ENCODE measurements around the gene ARL17B. TPM values are rescaled to one million over a fixed set of nuclear protein-coding genes. Genes with fewer than 3 reads are reported as not detected.
"Not testable (repeated sequence)": the region's sequence is repeated elsewhere in the genome, so short reads cannot be mapped to it uniquely, and the experiment has no call there.

The ARL17B gene
- total RNA-seq (2012; rRNA removed): 3.5 and 8.4 TPM in 2 replicates

DNA sequence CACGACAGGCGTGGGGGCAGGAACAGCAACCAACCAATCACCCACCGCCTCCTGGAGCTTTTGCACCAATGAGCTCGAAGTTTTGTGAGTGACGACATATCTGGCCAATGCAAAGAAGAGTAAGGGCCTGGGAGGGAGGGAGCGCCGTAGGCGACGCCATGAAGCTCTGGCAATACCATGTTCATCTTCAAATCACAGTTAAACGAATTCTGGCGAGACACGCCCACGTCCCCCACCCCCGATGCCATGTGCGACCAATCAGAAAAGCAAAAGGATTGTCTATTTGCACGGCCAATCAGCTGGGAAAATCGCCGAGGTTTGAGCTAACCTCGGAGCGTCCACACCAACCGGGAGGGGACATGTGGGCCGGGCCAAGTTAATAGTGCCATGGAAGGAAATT, at the start of gene ARL17B:
Gene ARL17B, minus strand, starts transcription at position 12 of the 400 bp plus-strand sequence. CDS start 3,369 bp downstream, outside the sequence.
- H3K4me2 ChIP-seq (ENCODE audit: low read length); H3K4me3 ChIP-seq (ENCODE audit: low read length); H3K9ac ChIP-seq (ENCODE audit: low read depth, low read length); H3K4me1 ChIP-seq (ENCODE audit: control insufficient read depth, insufficient read depth, low read length); H3K27me3 ChIP-seq (ENCODE audit: control insufficient read depth, insufficient read depth, low read length); H3K9me3 ChIP-seq (replicated peaks; ENCODE audit: low read length); H3K36me3 ChIP-seq (ENCODE audit: insufficient read depth, low read length): not testable (repeated sequence)

DNA sequence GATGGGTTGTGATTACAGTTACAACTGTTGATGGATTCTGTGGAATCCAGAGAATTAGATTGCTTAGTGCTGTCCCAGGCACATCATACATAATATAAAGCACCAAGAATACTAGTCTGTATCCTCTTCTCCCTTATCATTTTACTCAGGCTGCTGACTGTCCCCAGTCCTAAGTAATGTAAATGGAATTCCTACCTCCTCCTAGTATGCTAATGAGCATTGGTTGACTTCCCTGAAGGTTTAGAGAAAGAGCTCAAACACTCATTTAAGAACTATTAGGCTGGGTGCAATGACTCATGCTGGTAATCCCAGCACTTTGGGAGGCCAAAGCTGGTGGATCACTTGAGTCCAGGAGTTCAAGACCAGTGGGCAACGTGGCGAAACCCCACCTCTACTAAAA, 48.3 kb upstream of the ARL17B start:
- not testable (repeated sequence) for H3K4me2 ChIP-seq (ENCODE audit: low read length); H3K4me3 ChIP-seq (ENCODE audit: low read length); H3K9ac ChIP-seq (ENCODE audit: low read depth, low read length); H3K27me3 ChIP-seq (ENCODE audit: control insufficient read depth, insufficient read depth, low read length); H3K36me3 ChIP-seq (ENCODE audit: insufficient read depth, low read length); H3K9me3 ChIP-seq (replicated peaks; ENCODE audit: low read length); H3K4me1 ChIP-seq (ENCODE audit: control insufficient read depth, insufficient read depth, low read length)

DNA sequence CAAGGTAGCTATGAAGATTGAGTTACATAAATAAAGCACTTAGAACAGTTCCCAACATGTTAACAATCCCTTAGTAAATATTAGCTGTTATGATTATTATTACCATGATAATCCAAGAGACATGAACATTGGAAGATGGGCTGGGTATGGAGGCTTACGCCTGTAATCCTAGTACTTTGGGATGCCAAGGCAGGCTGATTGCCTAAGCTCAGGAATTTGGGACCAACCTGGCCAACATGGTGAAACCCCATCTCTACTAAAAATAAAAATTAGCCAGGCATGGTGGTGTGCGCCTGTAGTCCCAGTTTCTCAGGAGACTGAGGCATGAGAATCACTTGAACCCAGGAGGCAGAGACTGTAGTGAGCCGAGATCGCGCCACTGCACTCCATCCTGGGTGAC, 45.6 kb upstream of the ARL17B start:
- H3K9ac ChIP-seq (ENCODE audit: low read depth, low read length); H3K4me1 ChIP-seq (ENCODE audit: control insufficient read depth, insufficient read depth, low read length); H3K9me3 ChIP-seq (replicated peaks; ENCODE audit: low read length); H3K36me3 ChIP-seq (ENCODE audit: insufficient read depth, low read length); H3K4me3 ChIP-seq (ENCODE audit: low read length); H3K4me2 ChIP-seq (ENCODE audit: low read length); H3K27me3 ChIP-seq (ENCODE audit: control insufficient read depth, insufficient read depth, low read length): not testable (repeated sequence)

GRCh38 chr17:46401033-46401787, 39.6 kb upstream of the ARL17B start:
- H3K27me3 ChIP-seq (ENCODE audit: control insufficient read depth, insufficient read depth, low read length); H3K4me3 ChIP-seq (ENCODE audit: low read length); H3K9ac ChIP-seq (ENCODE audit: low read depth, low read length); H3K36me3 ChIP-seq (ENCODE audit: insufficient read depth, low read length); H3K4me2 ChIP-seq (ENCODE audit: low read length); H3K4me1 ChIP-seq (ENCODE audit: control insufficient read depth, insufficient read depth, low read length); H3K9me3 ChIP-seq (replicated peaks; ENCODE audit: low read length): not testable (repeated sequence)

- H3K4me3 ChIP-seq (ENCODE audit: low read length); H3K9ac ChIP-seq (ENCODE audit: low read depth, low read length); H3K9me3 ChIP-seq (replicated peaks; ENCODE audit: low read length); H3K4me2 ChIP-seq (ENCODE audit: low read length); H3K36me3 ChIP-seq (ENCODE audit: insufficient read depth, low read length); H3K27me3 ChIP-seq (ENCODE audit: control insufficient read depth, insufficient read depth, low read length); H3K4me1 ChIP-seq (ENCODE audit: control insufficient read depth, insufficient read depth, low read length): not testable (repeated sequence)
These were observed 39.0 kb upstream of the ARL17B start for GRCh38 chr17:46400543-46400942.

- H3K4me3 ChIP-seq (ENCODE audit: low read length); H3K9ac ChIP-seq (ENCODE audit: low read depth, low read length); H3K4me2 ChIP-seq (ENCODE audit: low read length); H3K27me3 ChIP-seq (ENCODE audit: control insufficient read depth, insufficient read depth, low read length); H3K4me1 ChIP-seq (ENCODE audit: control insufficient read depth, insufficient read depth, low read length); H3K9me3 ChIP-seq (replicated peaks; ENCODE audit: low read length); H3K36me3 ChIP-seq (ENCODE audit: insufficient read depth, low read length): not testable (repeated sequence)
These were observed 38.4 kb upstream of the ARL17B start for GRCh38 chr17:46399993-46400392.

DNA sequence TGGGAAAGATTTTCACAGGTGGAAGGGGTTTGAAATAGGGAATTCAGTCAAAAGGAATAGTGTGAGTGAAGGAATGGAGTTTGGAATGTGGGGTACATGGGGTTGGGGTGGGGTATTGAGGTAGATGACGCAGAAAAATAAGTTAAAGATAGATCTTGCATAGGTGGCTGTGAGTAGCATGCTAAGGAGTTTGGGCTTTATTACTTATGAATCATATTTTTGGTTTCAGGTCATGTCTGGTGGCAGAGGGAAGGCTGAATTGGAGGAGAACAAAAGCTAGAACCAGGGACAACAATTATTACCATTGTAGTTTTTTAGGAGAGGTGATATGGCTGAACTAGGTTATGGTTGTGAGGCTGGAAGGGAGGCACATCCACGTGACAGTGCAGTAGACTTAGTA, 34.7 kb upstream of the ARL17B start:
- not testable (repeated sequence) for H3K36me3 ChIP-seq (ENCODE audit: insufficient read depth, low read length); H3K4me2 ChIP-seq (ENCODE audit: low read length); H3K27me3 ChIP-seq (ENCODE audit: control insufficient read depth, insufficient read depth, low read length); H3K9ac ChIP-seq (ENCODE audit: low read depth, low read length); H3K9me3 ChIP-seq (replicated peaks; ENCODE audit: low read length); H3K4me3 ChIP-seq (ENCODE audit: low read length); H3K4me1 ChIP-seq (ENCODE audit: control insufficient read depth, insufficient read depth, low read length)

DNA sequence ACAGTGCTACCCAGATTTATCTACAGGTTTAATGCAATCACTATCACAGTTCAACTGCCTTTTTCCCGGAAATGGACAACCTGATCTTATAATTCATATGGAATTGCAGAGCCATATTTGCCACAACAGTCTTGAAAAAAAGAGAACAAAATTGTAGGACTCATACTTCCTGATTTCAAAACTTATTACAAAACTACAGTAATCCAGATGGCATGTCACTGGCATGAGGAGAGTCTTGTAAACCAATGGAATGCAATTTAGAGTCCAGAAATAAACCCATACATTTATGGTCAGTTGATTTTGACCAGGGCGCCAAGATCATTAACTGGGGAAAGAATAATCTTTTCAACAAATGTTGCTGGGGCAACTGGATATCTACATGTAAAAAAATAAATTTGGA, 32.1 kb upstream of the ARL17B start:
- not testable (repeated sequence) for H3K9ac ChIP-seq (ENCODE audit: low read depth, low read length); H3K9me3 ChIP-seq (replicated peaks; ENCODE audit: low read length); H3K4me1 ChIP-seq (ENCODE audit: control insufficient read depth, insufficient read depth, low read length); H3K4me3 ChIP-seq (ENCODE audit: low read length); H3K27me3 ChIP-seq (ENCODE audit: control insufficient read depth, insufficient read depth, low read length); H3K36me3 ChIP-seq (ENCODE audit: insufficient read depth, low read length); H3K4me2 ChIP-seq (ENCODE audit: low read length)

- not testable (repeated sequence) for H3K4me1 ChIP-seq (ENCODE audit: control insufficient read depth, insufficient read depth, low read length); H3K36me3 ChIP-seq (ENCODE audit: insufficient read depth, low read length); H3K27me3 ChIP-seq (ENCODE audit: control insufficient read depth, insufficient read depth, low read length); H3K9ac ChIP-seq (ENCODE audit: low read depth, low read length); H3K9me3 ChIP-seq (replicated peaks; ENCODE audit: low read length); H3K4me2 ChIP-seq (ENCODE audit: low read length); H3K4me3 ChIP-seq (ENCODE audit: low read length)
These were observed 23.9 kb upstream of the ARL17B start for GRCh38 chr17:46385491-46385890.

DNA sequence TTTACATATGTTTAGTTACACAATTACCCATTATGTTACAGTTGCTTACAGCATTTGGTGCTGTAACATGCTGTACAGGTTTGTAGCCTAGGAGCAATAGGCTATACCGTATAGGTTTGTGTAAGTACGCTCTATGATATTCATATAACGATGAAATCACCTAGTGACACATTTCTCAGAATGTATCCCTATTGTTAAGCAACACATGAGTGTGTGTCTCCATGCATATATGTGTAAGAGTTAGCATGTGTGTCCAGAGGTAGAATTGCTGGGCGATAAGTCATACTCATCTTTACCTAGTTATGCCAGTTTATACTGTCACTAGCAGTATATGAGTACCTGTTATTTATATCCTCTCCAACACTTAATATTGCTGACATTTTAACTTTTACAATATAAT, 21.6 kb upstream of the ARL17B start:
- H3K36me3 ChIP-seq (ENCODE audit: insufficient read depth, low read length); H3K27me3 ChIP-seq (ENCODE audit: control insufficient read depth, insufficient read depth, low read length); H3K4me3 ChIP-seq (ENCODE audit: low read length); H3K9me3 ChIP-seq (replicated peaks; ENCODE audit: low read length); H3K4me1 ChIP-seq (ENCODE audit: control insufficient read depth, insufficient read depth, low read length); H3K9ac ChIP-seq (ENCODE audit: low read depth, low read length); H3K4me2 ChIP-seq (ENCODE audit: low read length): not testable (repeated sequence)

GRCh38 chr17:46373418-46373817, 11.9 kb upstream of the ARL17B start:
- not testable (repeated sequence) for H3K9ac ChIP-seq (ENCODE audit: low read depth, low read length); H3K4me1 ChIP-seq (ENCODE audit: control insufficient read depth, insufficient read depth, low read length); H3K27me3 ChIP-seq (ENCODE audit: control insufficient read depth, insufficient read depth, low read length); H3K36me3 ChIP-seq (ENCODE audit: insufficient read depth, low read length); H3K9me3 ChIP-seq (replicated peaks; ENCODE audit: low read length); H3K4me3 ChIP-seq (ENCODE audit: low read length); H3K4me2 ChIP-seq (ENCODE audit: low read length)

GRCh38 chr17:46372236-46373229, 11.0 kb upstream of the ARL17B start:
- H3K9me3 ChIP-seq (replicated peaks; ENCODE audit: low read length); H3K36me3 ChIP-seq (ENCODE audit: insufficient read depth, low read length); H3K4me1 ChIP-seq (ENCODE audit: control insufficient read depth, insufficient read depth, low read length); H3K4me3 ChIP-seq (ENCODE audit: low read length); H3K4me2 ChIP-seq (ENCODE audit: low read length); H3K27me3 ChIP-seq (ENCODE audit: control insufficient read depth, insufficient read depth, low read length); H3K9ac ChIP-seq (ENCODE audit: low read depth, low read length): not testable (repeated sequence)

All from skeletal muscle satellite cell (primary cell).